WTC11 (cell line): ENCODE data around the gene DCP1A. TPM values are rescaled to one million over a fixed set of nuclear protein-coding genes. Genes with fewer than 3 reads are reported as not detected.
A peak's percentile ranks its signal among the peaks of the same experiment; 100 is the strongest.

Source experiments
- ATAC-seq: fragments of 200-7000 bp; cut with Tn5 transposase; 2 replicates; pipeline ENCODE4 v1.10.0; 2021; ENCODE audit warnings: mild to moderate bottlenecking, moderate library complexity
- CTCF ChIA-PET: fragments of 300-600 bp; sonication (Branson Sonifier 250); formaldehyde crosslinking; loops from one replicate; lab custom pipeline; 2021; ENCODE audit warnings: antibody characterized with exemption; lab: Charles Lee
- POLR2A ChIA-PET: fragments of 350-600 bp; sonication (Branson Sonifier 250); formaldehyde crosslinking; loops from one replicate; lab custom pipeline; 2021; ENCODE audit warnings: antibody characterized with exemption; lab: Charles Lee
- DNase-seq: peaks from one replicate; pipeline ENCODE4 v3.0.0; 2021; ENCODE audit warnings: low spot score
- H3K27ac Mint-ChIP-seq: 2 replicates; pipeline ENCODE4 v1.8.0; 2021; ENCODE audit warnings: mixed read lengths
- H3K27me3 Mint-ChIP-seq: 2 replicates; pipeline ENCODE4 v1.8.0; 2021; ENCODE audit warnings: low read depth, mild to moderate bottlenecking, moderate library complexity, mixed read lengths
- H3K36me3 Mint-ChIP-seq: 2 replicates; pipeline ENCODE4 v1.8.0; 2021; ENCODE audit warnings: mixed read lengths
- H3K4me1 Mint-ChIP-seq: 2 replicates; pipeline ENCODE4 v1.8.0; 2022; ENCODE audit warnings: mixed read lengths
- H3K4me3 Mint-ChIP-seq: 2 replicates; pipeline ENCODE4 v1.8.0; 2021; ENCODE audit warnings: mild to moderate bottlenecking, moderate library complexity, mixed read lengths
- H3K9me3 Mint-ChIP-seq: 2 replicates; pipeline ENCODE4 v1.8.0; 2021; ENCODE audit warnings: mixed read lengths
- ATF6 ChIP-seq: sonication (generic); formaldehyde crosslinking; IDR thresholded peaks from 2 replicates; pipeline ENCODE4 v1.8.1; 2023; ENCODE audit warnings: mild to moderate bottlenecking, missing genetic modification reagents
- E2F1 ChIP-seq: sonication (generic); formaldehyde crosslinking; IDR thresholded peaks from 2 replicates; pipeline ENCODE4 v1.8.0; 2022; ENCODE audit warnings: mild to moderate bottlenecking, missing genetic modification reagents
- ETV6 ChIP-seq: sonication (generic); formaldehyde crosslinking; IDR thresholded peaks from 2 replicates; pipeline ENCODE4 v1.8.1; 2022; ENCODE audit warnings: mild to moderate bottlenecking, missing genetic modification reagents
- PRDM15 ChIP-seq: sonication (generic); formaldehyde crosslinking; IDR thresholded peaks from 2 replicates; pipeline ENCODE4 v1.8.0; 2022; ENCODE audit warnings: missing genetic modification reagents
- SMAD3 ChIP-seq: sonication (generic); formaldehyde crosslinking; IDR thresholded peaks from 2 replicates; pipeline ENCODE4 v1.8.0; 2022; ENCODE audit warnings: missing genetic modification reagents, mild to moderate bottlenecking, borderline replicate concordance
- TEAD4 ChIP-seq: sonication (generic); formaldehyde crosslinking; IDR thresholded peaks from 2 replicates; pipeline ENCODE4 v1.8.0; 2022; ENCODE audit warnings: mild to moderate bottlenecking, missing genetic modification reagents
- TP53 ChIP-seq: sonication (generic); formaldehyde crosslinking; IDR thresholded peaks from 2 replicates; pipeline ENCODE4 v1.8.1; 2023; ENCODE audit warnings: mild to moderate bottlenecking, missing genetic modification reagents
- ZBTB43 ChIP-seq: sonication (generic); formaldehyde crosslinking; IDR thresholded peaks from 2 replicates; pipeline ENCODE4 v1.8.1; 2023; ENCODE audit warnings: mild to moderate bottlenecking, missing genetic modification reagents
- ZNF121 ChIP-seq: sonication (generic); formaldehyde crosslinking; IDR thresholded peaks from 2 replicates; pipeline ENCODE4 v1.8.0; 2023; ENCODE audit warnings: missing genetic modification reagents
- ZNF232 ChIP-seq: sonication (generic); formaldehyde crosslinking; IDR thresholded peaks from 2 replicates; pipeline ENCODE4 v1.8.0; 2022; ENCODE audit warnings: mild to moderate bottlenecking, missing genetic modification reagents
- ZNF281 ChIP-seq: sonication (generic); formaldehyde crosslinking; IDR thresholded peaks from 2 replicates; pipeline ENCODE4 v1.8.0; 2023; ENCODE audit warnings: mild to moderate bottlenecking, missing genetic modification reagents
- total RNA-seq: library from RNA; stranded (reverse); gene quantifications from 3 replicates; pipeline ENCODE4 v1.2.3, GENCODE V29; 2021

Gene DCP1A
- total RNA-seq, 1 experiment from 2014 or later = 19.1 TPM

- CTCF ChIA-PET = interaction anchor here (1.2 to 1.8 kb wide), 5 partner anchors 8 to 100 kb away, joined by 3 to 5 read pairs (median 5); no protein-coding TSS in a partner anchor
- peaks cover 73% of the 10 kb centered on the region for H3K4me1 Mint-ChIP-seq
- H3K4me3 Mint-ChIP-seq = peak overlapping the region; percentile 85
Observed at GRCh38 chr3:53250881-53251605, 96.3 kb downstream of the DCP1A start.

GRCh38 chr3:53250453-53250852, 96.9 kb downstream of the DCP1A start:
- ChIA-PET POLR2A (interaction anchor here (0.6 kb wide), 1 partner anchor 9 kb away, joined by 3 read pairs; no protein-coding TSS in a partner anchor), CTCF (no interaction called here)
- no peak for TF ChIP-seq SMAD3
- TF ChIP-seq ATF6 = no peak
- no peak for TF ChIP-seq PRDM15
- TF ChIP-seq E2F1 (CRISPR knock-in tag) = no peak
- TF ChIP-seq ZNF232 (CRISPR knock-in tag) = no peak
- TF ChIP-seq ETV6 = no peak
- no peak for TF ChIP-seq TEAD4 (CRISPR knock-in tag)
- TF ChIP-seq ZBTB43 = no peak
- no peak for TF ChIP-seq TP53 (CRISPR knock-in tag)
- H3K4me3 Mint-ChIP-seq = peak overlapping the region; percentile 40
- no peaks in the 10 kb centered on the region for H3K9me3 Mint-ChIP-seq
- H3K27ac Mint-ChIP-seq = peak overlapping the region; percentile 100
- peaks cover 19% of the 10 kb centered on the region for H3K36me3 Mint-ChIP-seq
- H3K4me1 Mint-ChIP-seq = peaks cover 79% of the 10 kb centered on the region
- ATAC-seq = no peak
- H3K27me3 Mint-ChIP-seq = no peaks in the 10 kb centered on the region
- no peak for DNase-seq

More at GRCh38 chr3:53250881-53251605, 96.3 kb downstream of the DCP1A start:
- POLR2A ChIA-PET = interaction anchor here (0.6 kb wide), 1 partner anchor 9 kb away, joined by 3 read pairs; no protein-coding TSS in a partner anchor
- Mint-ChIP-seq H3K27me3 (no peaks in the 10 kb centered on the region), H3K27ac (peak overlapping the region; percentile 100), H3K36me3 (peaks cover 18% of the 10 kb centered on the region), H3K9me3 (no peaks in the 10 kb centered on the region)
- DNase-seq (no peak), ATAC-seq (no peak)
- TF ChIP-seq ZNF281 (no peak), ZNF121 (CRISPR knock-in tag) (peak; percentile 90)
